ENCODE data around the gene ROR2. TPM values are rescaled to one million over a fixed set of nuclear protein-coding genes. Genes with fewer than 3 reads are reported as not detected.
"Not testable (repeated sequence)": the region's sequence is repeated elsewhere in the genome, so short reads cannot be mapped to it uniquely, and the experiment has no call there.

ROR2 gene
- total and polyA plus RNA-seq, 5 donors from 2014 or later = 0.12 TPM; not detected in 4

- Histone ChIP-seq H3K27me3 (ENCODE audit: control insufficient read depth, insufficient read depth, low read length) (peaks cover 2% of the 10 kb centered on the region), H3K9me3 (ENCODE audit: control insufficient read depth in 2 of 2, low read length in 2 of 2) (no peaks in the 10 kb centered on the region), H3K4me3 (ENCODE audit: low read depth, low read length) (no peak overlapping the region), H3K4me1 (ENCODE audit: control insufficient read depth, insufficient read depth, low read length, poor library complexity, severe bottlenecking) (no peaks in the 10 kb centered on the region), H3K27ac (ENCODE audit: insufficient read depth, low read length, poor library complexity, severe bottlenecking) (no peak overlapping the region), H3K36me3 (ENCODE audit: control insufficient read depth, insufficient read depth, low read length) (no peaks in the 10 kb centered on the region)
- Mint-ChIP-seq H3K27ac (no peak overlapping the region), H3K4me3 (no peak overlapping the region), H3K27me3 (peaks cover 11% of the 10 kb centered on the region), H3K9me3 (peaks cover 0 to 2% (median 0%) of the 10 kb centered on the region in 7 donors), H3K36me3 (no peaks in the 10 kb centered on the region), H3K4me1 (no peaks in the 10 kb centered on the region)
- DNase-seq (no peak), ATAC-seq (ENCODE audit: low read depth in 2 of 2) (no peak)
These were observed 419.2 kb downstream of the ROR2 start for GRCh38 chr9:91530829-91531228.

GRCh38 chr9:91522481-91522880 lies 427.5 kb downstream of the ROR2 start:
- H3K36me3 ChIP-seq (ENCODE audit: control insufficient read depth, insufficient read depth, low read length) = no peaks in the 10 kb centered on the region
- DNase-seq (no peak), ATAC-seq (ENCODE audit: low read depth in 2 of 2) (no peak)
- no peaks in the 10 kb centered on the region for H3K4me1 ChIP-seq (ENCODE audit: control insufficient read depth, insufficient read depth, low read length, poor library complexity, severe bottlenecking)
- no peak overlapping the region for H3K27ac Mint-ChIP-seq
- H3K4me1 Mint-ChIP-seq = no peaks in the 10 kb centered on the region
- no peak overlapping the region for H3K4me3 Mint-ChIP-seq
- H3K27me3 ChIP-seq (ENCODE audit: control insufficient read depth, insufficient read depth, low read length) = peaks cover 4% of the 10 kb centered on the region
- H3K4me3 ChIP-seq (ENCODE audit: low read depth, low read length) = no peak overlapping the region
- peaks cover 0 to 6% (median 0%) of the 10 kb centered on the region in 7 donors for H3K9me3 Mint-ChIP-seq
- no peaks in the 10 kb centered on the region for H3K36me3 Mint-ChIP-seq
- H3K27ac ChIP-seq (ENCODE audit: insufficient read depth, low read length, poor library complexity, severe bottlenecking) = no peak overlapping the region
- no peaks in the 10 kb centered on the region for H3K9me3 ChIP-seq (ENCODE audit: control insufficient read depth in 2 of 2, low read length in 2 of 2)
- peaks cover 22% of the 10 kb centered on the region for H3K27me3 Mint-ChIP-seq

GRCh38 chr9:91519520-91520277 lies 430.3 kb downstream of the ROR2 start:
- Mint-ChIP-seq H3K27ac (no peak overlapping the region), H3K4me3 (no peak overlapping the region), H3K9me3 (peaks cover 0 to 5% (median 0%) of the 10 kb centered on the region in 7 donors), H3K4me1 (no peaks in the 10 kb centered on the region), H3K27me3 (peaks cover 31% of the 10 kb centered on the region), H3K36me3 (no peaks in the 10 kb centered on the region)
- ATAC-seq (ENCODE audit: low read depth in 2 of 2) (no peak), DNase-seq (no peak)
- Histone ChIP-seq H3K27ac (ENCODE audit: insufficient read depth, low read length, poor library complexity, severe bottlenecking) (no peak overlapping the region), H3K36me3 (ENCODE audit: control insufficient read depth, insufficient read depth, low read length) (no peaks in the 10 kb centered on the region), H3K4me3 (ENCODE audit: low read depth, low read length) (no peak overlapping the region), H3K4me1 (ENCODE audit: control insufficient read depth, insufficient read depth, low read length, poor library complexity, severe bottlenecking) (no peaks in the 10 kb centered on the region), H3K9me3 (ENCODE audit: control insufficient read depth in 2 of 2, low read length in 2 of 2) (no peaks in the 10 kb centered on the region), H3K27me3 (ENCODE audit: control insufficient read depth, insufficient read depth, low read length) (peaks cover 4% of the 10 kb centered on the region)

GRCh38 chr9:91518462-91518861 lies 431.6 kb downstream of the ROR2 start:
- Mint-ChIP-seq H3K9me3 (peaks cover 0 to 3% (median 0%) of the 10 kb centered on the region in 7 donors), H3K36me3 (no peaks in the 10 kb centered on the region), H3K4me1 (no peaks in the 10 kb centered on the region), H3K27ac (no peak overlapping the region), H3K4me3 (no peak overlapping the region), H3K27me3 (peaks cover 40% of the 10 kb centered on the region)
- Histone ChIP-seq H3K9me3 (ENCODE audit: control insufficient read depth in 2 of 2, low read length in 2 of 2) (no peaks in the 10 kb centered on the region), H3K27ac (ENCODE audit: insufficient read depth, low read length, poor library complexity, severe bottlenecking) (no peak overlapping the region), H3K4me1 (ENCODE audit: control insufficient read depth, insufficient read depth, low read length, poor library complexity, severe bottlenecking) (no peaks in the 10 kb centered on the region), H3K36me3 (ENCODE audit: control insufficient read depth, insufficient read depth, low read length) (no peaks in the 10 kb centered on the region), H3K4me3 (ENCODE audit: low read depth, low read length) (no peak overlapping the region), H3K27me3 (ENCODE audit: control insufficient read depth, insufficient read depth, low read length) (peaks cover 4% of the 10 kb centered on the region)
- ATAC-seq (ENCODE audit: low read depth in 2 of 2) (no peak), DNase-seq (no peak)

GRCh38 chr9:91517801-91518200 lies 432.2 kb downstream of the ROR2 start:
- Mint-ChIP-seq H3K9me3 (peaks cover 0 to 3% (median 0%) of the 10 kb centered on the region in 7 donors), H3K36me3 (no peaks in the 10 kb centered on the region), H3K4me3 (no peak overlapping the region), H3K27ac (no peak overlapping the region), H3K27me3 (peaks cover 43% of the 10 kb centered on the region), H3K4me1 (no peaks in the 10 kb centered on the region)
- no peak overlapping the region for H3K27ac ChIP-seq (ENCODE audit: insufficient read depth, low read length, poor library complexity, severe bottlenecking)
- ATAC-seq (ENCODE audit: low read depth in 2 of 2) = no peak
- peaks cover 4% of the 10 kb centered on the region for H3K27me3 ChIP-seq (ENCODE audit: control insufficient read depth, insufficient read depth, low read length)
- no peaks in the 10 kb centered on the region for H3K9me3 ChIP-seq (ENCODE audit: control insufficient read depth in 2 of 2, low read length in 2 of 2)
- H3K4me3 ChIP-seq (ENCODE audit: low read depth, low read length) = no peak overlapping the region
- no peaks in the 10 kb centered on the region for H3K36me3 ChIP-seq (ENCODE audit: control insufficient read depth, insufficient read depth, low read length)
- no peak for DNase-seq
- H3K4me1 ChIP-seq (ENCODE audit: control insufficient read depth, insufficient read depth, low read length, poor library complexity, severe bottlenecking) = no peaks in the 10 kb centered on the region

- not testable (repeated sequence) for H3K4me1 Mint-ChIP-seq; H3K9me3 Mint-ChIP-seq; H3K27ac ChIP-seq (ENCODE audit: insufficient read depth, low read length, poor library complexity, severe bottlenecking)
These were observed 432.7 kb downstream of the ROR2 start for GRCh38 chr9:91517332-91517731.

GRCh38 chr9:91516777-91517176 lies 433.3 kb downstream of the ROR2 start:
- Histone ChIP-seq H3K4me3 (ENCODE audit: low read depth, low read length) (no peak overlapping the region), H3K9me3 (ENCODE audit: control insufficient read depth in 2 of 2, low read length in 2 of 2) (peaks cover 0 to 5% of the 10 kb centered on the region in 2 experiments), H3K36me3 (ENCODE audit: control insufficient read depth, insufficient read depth, low read length) (no peaks in the 10 kb centered on the region), H3K27ac (ENCODE audit: insufficient read depth, low read length, poor library complexity, severe bottlenecking) (no peak overlapping the region), H3K4me1 (ENCODE audit: control insufficient read depth, insufficient read depth, low read length, poor library complexity, severe bottlenecking) (no peaks in the 10 kb centered on the region), H3K27me3 (ENCODE audit: control insufficient read depth, insufficient read depth, low read length) (peaks cover 4% of the 10 kb centered on the region)
- Mint-ChIP-seq H3K27me3 (peaks cover 33% of the 10 kb centered on the region), H3K9me3 (peaks cover 0 to 11% (median 2%) of the 10 kb centered on the region in 7 donors), H3K4me3 (no peak overlapping the region), H3K4me1 (no peaks in the 10 kb centered on the region), H3K36me3 (no peaks in the 10 kb centered on the region), H3K27ac (no peak overlapping the region)
- ATAC-seq (ENCODE audit: low read depth in 2 of 2) (no peak), DNase-seq (no peak)

More at GRCh38 chr9:91517332-91517731, 432.7 kb downstream of the ROR2 start:
- not testable (repeated sequence) for ATAC-seq (ENCODE audit: low read depth in 2 of 2); H3K4me3 ChIP-seq (ENCODE audit: low read depth, low read length); H3K36me3 ChIP-seq (ENCODE audit: control insufficient read depth, insufficient read depth, low read length); H3K27me3 ChIP-seq (ENCODE audit: control insufficient read depth, insufficient read depth, low read length); H3K4me3 Mint-ChIP-seq; H3K4me1 ChIP-seq (ENCODE audit: control insufficient read depth, insufficient read depth, low read length, poor library complexity, severe bottlenecking); H3K36me3 Mint-ChIP-seq; DNase-seq; H3K9me3 ChIP-seq (ENCODE audit: control insufficient read depth in 2 of 2, low read length in 2 of 2); H3K27ac Mint-ChIP-seq
- peaks cover 38% of the 10 kb centered on the region for H3K27me3 Mint-ChIP-seq

- no peak for DNase-seq
- Mint-ChIP-seq H3K27me3 (peaks cover 30% of the 10 kb centered on the region), H3K4me3 (no peak overlapping the region), H3K36me3 (no peaks in the 10 kb centered on the region), H3K9me3 (peaks cover 0 to 15% (median 3%) of the 10 kb centered on the region in 7 donors), H3K27ac (no peak overlapping the region), H3K4me1 (no peaks in the 10 kb centered on the region)
- Histone ChIP-seq H3K36me3 (ENCODE audit: control insufficient read depth, insufficient read depth, low read length) (no peaks in the 10 kb centered on the region), H3K27me3 (ENCODE audit: control insufficient read depth, insufficient read depth, low read length) (peaks cover 4% of the 10 kb centered on the region), H3K9me3 (ENCODE audit: control insufficient read depth in 2 of 2, low read length in 2 of 2) (peaks cover 0 to 5% of the 10 kb centered on the region in 2 experiments), H3K27ac (ENCODE audit: insufficient read depth, low read length, poor library complexity, severe bottlenecking) (no peak overlapping the region), H3K4me1 (ENCODE audit: control insufficient read depth, insufficient read depth, low read length, poor library complexity, severe bottlenecking) (no peaks in the 10 kb centered on the region), H3K4me3 (ENCODE audit: low read depth, low read length) (no peak overlapping the region)
- no peak for ATAC-seq (ENCODE audit: low read depth in 2 of 2)
These were observed 433.9 kb downstream of the ROR2 start for GRCh38 chr9:91516081-91516480.

Data from CD4-positive, CD25-positive, alpha-beta regulatory T cell (primary cell).